Omental fat pad (tissue), 4 donors: ENCODE measurements around the gene ARHGAP9. TPM values are rescaled to one million over a fixed set of nuclear protein-coding genes. Genes with fewer than 3 reads are reported as not detected.

Experiments
- ATAC-seq: fragments of 150-250 bp; one replicate; pipeline ENCODE4 v1.9.1; 2016; ENCODE audit warnings: mild to moderate bottlenecking, moderate library complexity; ENCODE audit not compliant: low FRiP score
- DNase-seq: peaks from one replicate; pipeline ENCODE4 v3.0.0-alpha.2; 2019; ENCODE audit warnings: low spot score
- CTCF ChIP-seq, 3 donors: fragments of 450-650 bp; IDR thresholded peaks; one replicate each; pipeline ENCODE4 v1.5.1; 2016 to 2017; ENCODE audit warnings: antibody characterized with exemption in 3 of 3, mild to moderate bottlenecking in 3 of 3, moderate library complexity in 2 of 3
- total RNA-seq, 4 donors: library from RNA; depleted of rRNA; stranded (reverse); fragments of >200 nt; gene quantifications; one replicate each; pipeline ENCODE4 v1.1.0, GENCODE V29; 2016

Gene ARHGAP9
- total RNA-seq, 4 donors from 2014 or later, result 13.8 to 85.6 (median 29.8) TPM

DNA sequence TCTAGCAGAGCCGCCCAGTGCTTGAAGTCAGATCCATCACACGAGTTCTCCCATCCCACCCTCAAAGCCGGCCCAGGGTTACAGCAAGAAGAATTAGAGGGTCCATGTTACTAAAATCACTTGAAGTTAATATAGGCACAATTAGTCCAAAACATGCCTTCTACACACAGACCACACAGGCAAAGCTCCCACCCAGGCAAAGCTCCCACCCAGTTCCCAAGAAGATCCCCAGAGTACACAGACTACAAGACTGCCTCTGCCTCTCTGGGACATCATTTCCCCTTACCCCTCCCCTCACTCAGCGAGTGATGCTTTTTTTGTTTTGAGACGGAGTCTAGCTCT lies 16.8 kb downstream of the ARHGAP9 start:
- DNase-seq (no peak), ATAC-seq (no peak)
- no peak for TF ChIP-seq CTCF (IDR thresholded peaks at IDR 0.05)

GRCh38 chr12:57462251-57462911 lies 17.3 kb downstream of the ARHGAP9 start:
- ATAC-seq (peak; percentile 78), DNase-seq (peak; percentile 66)
- peak in 2 of 3 donors; percentile 49 to 81 for TF ChIP-seq CTCF (IDR thresholded peaks at IDR 0.05)

DNA sequence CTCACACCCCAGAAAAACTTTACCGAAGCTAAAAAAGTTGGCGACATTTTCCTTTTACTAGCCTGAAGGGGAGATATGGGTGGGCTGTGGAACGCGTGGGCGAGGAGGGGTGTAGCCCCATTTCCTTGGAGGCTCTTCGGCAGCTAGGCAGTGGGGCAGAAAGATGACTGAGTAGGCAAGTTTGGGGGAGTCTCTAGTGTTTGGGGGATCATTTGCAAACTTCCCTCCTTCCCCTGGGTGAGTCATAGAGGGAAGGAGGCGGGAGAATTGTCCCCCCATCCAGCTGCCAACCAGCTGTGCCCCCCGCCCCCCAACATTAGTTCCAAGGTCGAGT lies 17.8 kb downstream of the ARHGAP9 start:
- ATAC-seq, result peak; percentile 18
- DNase-seq, result no peak
- TF ChIP-seq CTCF (IDR thresholded peaks at IDR 0.05), result no peak

DNA sequence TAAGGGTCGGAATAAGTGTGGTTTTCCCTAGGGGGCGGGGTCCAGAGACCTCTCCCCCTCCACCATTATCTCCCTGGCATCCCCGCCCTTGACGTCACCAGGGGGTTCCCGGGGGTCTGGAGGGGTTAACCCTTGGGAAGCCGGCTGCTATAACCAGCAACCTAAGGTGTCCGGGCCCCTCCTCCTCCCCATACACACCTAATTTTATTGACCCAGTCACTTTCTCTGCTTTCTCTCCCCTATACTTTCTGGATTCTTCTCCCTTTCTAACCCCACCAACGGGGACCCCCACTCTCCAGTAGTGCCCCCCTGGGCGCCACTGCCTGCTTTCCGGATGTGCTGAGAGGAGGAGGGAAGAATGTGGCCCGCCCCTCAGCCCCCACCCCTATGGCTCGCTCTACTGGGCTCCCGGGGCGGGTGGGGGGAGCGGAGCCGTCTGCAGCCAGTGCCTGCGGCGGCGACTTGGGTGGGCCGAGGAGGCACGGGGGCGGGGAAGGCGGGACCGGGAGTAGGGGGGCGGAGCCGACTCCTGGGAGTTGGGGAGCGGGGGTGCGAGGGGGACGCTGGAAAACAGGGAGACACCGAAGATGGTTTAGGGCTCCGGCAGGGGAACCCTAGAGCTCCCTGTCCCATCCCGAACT lies 18.3 kb downstream of the ARHGAP9 start:
- peak; percentile 17 for ATAC-seq
- no peak for TF ChIP-seq CTCF (IDR thresholded peaks at IDR 0.05)
- no peak for DNase-seq

GRCh38 chr12:57460841-57461275 lies 18.8 kb downstream of the ARHGAP9 start:
- DNase-seq, result no peak

GRCh38 chr12:57460468-57460784 lies 19.2 kb downstream of the ARHGAP9 start:
- TF ChIP-seq CTCF (IDR thresholded peaks at IDR 0.05), result no peak
- no peak for ATAC-seq
- no peak for DNase-seq

More at GRCh38 chr12:57460841-57461275, 18.8 kb downstream of the ARHGAP9 start:
- no peak for TF ChIP-seq CTCF (IDR thresholded peaks at IDR 0.05)
- no peak for ATAC-seq
